GM21447 (cell line): ENCODE data around the gene MMS22L.

ENCODE experiments used
- ATAC-seq: cut with Tn5 transposase; IDR thresholded peaks from one replicate; pipeline ENCODE4 v1.9.1; 2021; ENCODE audit not compliant: unreplicated experiment

MMS22L gene

GRCh38 chr6:97282726-97283617 is at the start of gene MMS22L:
Gene MMS22L, minus strand, starts transcription at chr6:97283216. Its CDS starts 739 bp downstream, at chr6:97282477.
- peak; percentile 97 for ATAC-seq

GRCh38 chr6:97322811-97323210 is 39.8 kb upstream of the MMS22L start:
- ATAC-seq: no peak

GRCh38 chr6:97322226-97322625 is 39.2 kb upstream of the MMS22L start:
- ATAC-seq: no peak

- ATAC-seq: no peak
These were observed 34.0 kb upstream of the MMS22L start for GRCh38 chr6:97316978-97317377.

- no peak for ATAC-seq
These were observed 29.2 kb upstream of the MMS22L start for GRCh38 chr6:97312241-97312640.

- ATAC-seq: no peak
These were observed 23.7 kb upstream of the MMS22L start for GRCh38 chr6:97306544-97307320.

- no peak for ATAC-seq
These were observed 22.5 kb upstream of the MMS22L start for GRCh38 chr6:97305414-97306066.

GRCh38 chr6:97304701-97305100 is 21.7 kb upstream of the MMS22L start:
- ATAC-seq: no peak

- ATAC-seq: peak; percentile 62
These were observed 11.4 kb upstream of the MMS22L start for GRCh38 chr6:97294451-97294850.

- ATAC-seq: no peak
These were observed 10.2 kb upstream of the MMS22L start for GRCh38 chr6:97293198-97293696.

- ATAC-seq: no peak
These were observed 9.7 kb upstream of the MMS22L start for GRCh38 chr6:97292671-97293070.

- no peak for ATAC-seq
These were observed 8.9 kb upstream of the MMS22L start for GRCh38 chr6:97291896-97292295.

- no peak for ATAC-seq
These were observed 6.3 kb upstream of the MMS22L start for GRCh38 chr6:97289332-97289731.

GRCh38 chr6:97288188-97288587 is 5.2 kb upstream of the MMS22L start:
- no peak for ATAC-seq

- peak; percentile 5 for ATAC-seq
These were observed 734 bp downstream of the MMS22L start for GRCh38 chr6:97282238-97282725.

GRCh38 chr6:97280766-97281165 is 2.2 kb downstream of the MMS22L start:
- no peak for ATAC-seq

GRCh38 chr6:97275804-97276203 is 7.2 kb downstream of the MMS22L start:
- ATAC-seq: no peak

GRCh38 chr6:97269821-97270220 is 13.2 kb downstream of the MMS22L start:
- ATAC-seq: no peak

GRCh38 chr6:97262676-97263075 is 20.3 kb downstream of the MMS22L start:
- no peak for ATAC-seq

GRCh38 chr6:97246842-97247241 is 36.2 kb downstream of the MMS22L start:
- no peak for ATAC-seq

GRCh38 chr6:97240222-97240621 is 42.8 kb downstream of the MMS22L start:
- ATAC-seq: no peak
